Mesenteric fat pad (tissue), 1 donor: ENCODE data around the gene RPP25L. TPM values are rescaled to one million over a fixed set of nuclear protein-coding genes. Genes with fewer than 3 reads are reported as not detected.

ENCODE experiments used
- DNase-seq: peaks from one replicate; pipeline ENCODE4 v3.0.0-alpha.2; 2020; ENCODE audit warnings: low spot score
- total RNA-seq: library from RNA; stranded (reverse); fragmentation: NEBNext Ultra II Directional; extraction: Animal tissue kit (Norgen Biotek cat#: 25700); gene quantifications from one replicate; pipeline ENCODE4 v1.2.1, GENCODE V29; 2021
- donor health status: DM: yes; HTN: yes; CAD: no.

RPP25L gene
- total RNA-seq, 1 donor from 2014 or later, result 14.8 TPM

GRCh38 chr9:34588671-34589635 is 22.9 kb downstream of the RPP25L start:
- DNase-seq, result no peak

- DNase-seq, result no peak
Observed at GRCh38 chr9:34587271-34587670, 24.6 kb downstream of the RPP25L start.

DNA sequence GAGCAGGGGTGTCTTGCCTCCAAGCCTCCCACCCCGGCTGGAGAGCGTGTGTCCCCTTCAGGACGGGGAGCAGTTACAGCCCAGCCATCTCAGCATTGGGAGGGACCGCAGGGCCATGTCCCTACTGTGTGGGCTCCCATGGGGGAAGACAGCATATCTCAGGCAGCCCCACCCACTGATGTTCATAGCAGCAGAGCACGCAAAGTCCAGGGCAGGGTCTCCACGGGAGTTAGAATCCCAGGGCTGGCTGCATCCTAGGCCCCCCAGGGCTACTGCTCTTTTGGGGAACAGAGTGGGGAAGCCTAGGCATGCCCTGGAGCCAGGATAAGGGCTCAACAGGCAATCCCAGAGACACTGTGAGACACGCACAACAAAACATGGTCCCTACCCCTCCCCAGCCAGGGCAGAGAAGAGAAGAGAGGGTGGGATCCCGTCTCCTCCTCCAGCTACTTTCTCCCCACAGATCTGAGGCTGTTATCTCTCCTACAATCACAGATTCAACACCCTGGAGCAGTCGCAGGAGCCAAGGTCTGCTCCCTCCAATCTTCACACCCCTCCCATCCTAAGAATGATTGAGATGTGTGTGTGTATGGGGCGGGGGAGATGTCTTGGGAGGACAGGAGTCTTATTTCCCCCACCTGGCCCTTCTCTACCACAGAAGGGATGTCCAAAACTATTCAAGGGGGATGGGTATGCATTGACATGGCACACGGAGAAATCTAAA is 25.8 kb downstream of the RPP25L start:
- no peak for DNase-seq

DNA sequence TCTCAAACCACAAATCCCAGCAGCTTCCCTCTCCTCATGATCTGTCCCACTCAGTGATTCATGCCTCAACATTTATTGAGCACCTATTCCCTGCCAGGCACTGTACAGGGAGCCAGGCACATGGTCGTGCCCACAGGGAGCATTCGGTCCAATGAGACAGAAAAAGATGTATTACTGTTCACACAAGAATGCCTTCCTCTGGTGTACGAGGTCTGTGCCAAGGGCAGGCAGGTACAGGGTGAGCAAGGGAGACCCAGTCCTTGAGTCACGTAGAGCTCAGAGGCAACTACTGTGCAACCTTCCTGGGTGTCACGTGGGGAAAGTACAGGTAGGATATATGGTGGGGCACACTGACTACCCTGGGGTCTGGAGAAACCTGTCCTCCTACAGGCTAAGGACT is 26.9 kb downstream of the RPP25L start:
- no peak for DNase-seq

DNA sequence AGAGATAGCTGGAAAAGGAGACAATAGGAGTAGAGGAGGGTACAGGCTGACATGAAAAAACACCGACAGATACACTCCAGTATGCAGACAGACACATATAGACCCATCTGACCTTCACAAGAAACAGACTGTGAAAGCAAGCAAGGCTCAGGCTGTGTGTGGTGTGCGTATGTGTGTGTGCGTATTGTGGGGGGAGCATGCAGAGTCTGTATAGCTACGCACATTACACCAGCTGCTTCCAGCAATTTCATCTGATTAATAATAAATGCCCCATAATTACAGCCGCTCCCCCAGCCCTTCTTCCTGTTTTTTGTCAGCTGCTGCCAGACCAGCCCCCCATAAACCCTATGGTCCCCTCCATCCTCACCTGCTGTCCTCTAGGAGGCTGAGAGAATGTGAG is 29.1 kb downstream of the RPP25L start:
- no peak for DNase-seq

- no peak for DNase-seq
Observed at GRCh38 chr9:34581318-34581717, 30.6 kb downstream of the RPP25L start.

GRCh38 chr9:34580358-34580757 is 31.5 kb downstream of the RPP25L start:
- no peak for DNase-seq

- DNase-seq, result no peak
Observed at GRCh38 chr9:34579808-34580163, 32.1 kb downstream of the RPP25L start.

- no peak for DNase-seq
Observed at GRCh38 chr9:34579104-34579807, 32.6 kb downstream of the RPP25L start.

GRCh38 chr9:34578241-34579103 is 33.4 kb downstream of the RPP25L start:
- DNase-seq, result no peak

GRCh38 chr9:34577400-34578240 is 34.3 kb downstream of the RPP25L start:
- no peak for DNase-seq

DNA sequence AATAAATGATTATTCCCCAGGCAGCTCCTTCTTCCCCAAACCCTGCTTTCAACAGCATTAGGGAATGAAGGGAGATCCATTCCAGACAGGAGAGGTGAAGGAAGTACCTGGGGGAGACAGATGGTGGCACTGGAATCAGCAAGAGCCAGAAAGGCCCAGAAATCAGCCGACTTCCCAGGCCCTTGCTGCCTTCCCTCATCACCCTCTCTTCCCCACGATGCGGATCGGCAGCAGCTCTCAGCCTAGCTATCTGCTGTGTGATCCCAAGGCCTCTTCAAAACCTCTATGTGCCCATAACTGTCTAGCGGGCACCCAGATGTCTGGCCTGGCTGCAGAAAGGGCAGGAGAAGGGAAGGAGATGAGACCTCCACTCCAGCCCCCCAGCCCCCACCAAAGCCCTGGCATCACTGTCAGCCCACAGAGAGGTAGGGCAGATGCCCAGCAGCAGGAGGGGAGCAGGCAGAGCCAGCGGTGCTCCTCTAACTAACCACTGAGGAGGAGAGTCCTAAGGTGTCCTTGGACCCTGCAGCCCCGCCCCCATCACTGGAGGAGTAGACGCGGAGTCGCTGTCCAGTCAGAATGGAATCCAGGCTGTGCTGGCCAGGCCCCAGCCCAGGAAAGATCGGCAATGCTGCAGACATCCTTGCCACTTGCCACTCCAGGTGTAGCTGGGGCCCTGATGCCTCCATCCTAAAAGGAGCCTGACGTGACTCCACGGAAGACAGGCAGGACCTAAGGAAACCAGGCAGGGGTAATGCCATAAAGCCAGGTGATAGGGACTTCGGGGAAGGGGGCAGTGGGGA is 35.1 kb downstream of the RPP25L start:
- DNase-seq, result no peak

- DNase-seq, result no peak
Observed at GRCh38 chr9:34575862-34576596, 35.9 kb downstream of the RPP25L start.

GRCh38 chr9:34575241-34575640 is 36.7 kb downstream of the RPP25L start:
- no peak for DNase-seq

DNA sequence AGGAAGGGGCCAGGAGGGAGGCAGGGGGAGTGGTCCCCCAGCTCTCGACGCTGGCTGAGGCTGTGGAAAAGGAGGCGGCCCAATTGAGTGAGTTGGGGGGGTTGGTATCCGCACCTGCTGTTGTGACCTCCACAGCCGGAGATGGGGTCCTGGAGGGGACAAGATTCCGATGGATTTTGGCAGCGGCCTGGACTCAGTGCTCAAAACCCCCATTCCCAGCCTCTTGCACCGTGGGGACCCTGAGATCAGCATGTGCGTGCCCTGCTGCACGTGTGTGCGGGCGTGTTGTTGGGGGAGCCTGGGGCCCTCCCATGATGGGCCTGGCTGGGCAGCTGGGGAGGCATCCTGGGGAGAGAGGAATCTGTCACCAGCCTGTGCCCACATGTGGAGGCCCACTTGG is 37.3 kb downstream of the RPP25L start:
- DNase-seq, result no peak

DNA sequence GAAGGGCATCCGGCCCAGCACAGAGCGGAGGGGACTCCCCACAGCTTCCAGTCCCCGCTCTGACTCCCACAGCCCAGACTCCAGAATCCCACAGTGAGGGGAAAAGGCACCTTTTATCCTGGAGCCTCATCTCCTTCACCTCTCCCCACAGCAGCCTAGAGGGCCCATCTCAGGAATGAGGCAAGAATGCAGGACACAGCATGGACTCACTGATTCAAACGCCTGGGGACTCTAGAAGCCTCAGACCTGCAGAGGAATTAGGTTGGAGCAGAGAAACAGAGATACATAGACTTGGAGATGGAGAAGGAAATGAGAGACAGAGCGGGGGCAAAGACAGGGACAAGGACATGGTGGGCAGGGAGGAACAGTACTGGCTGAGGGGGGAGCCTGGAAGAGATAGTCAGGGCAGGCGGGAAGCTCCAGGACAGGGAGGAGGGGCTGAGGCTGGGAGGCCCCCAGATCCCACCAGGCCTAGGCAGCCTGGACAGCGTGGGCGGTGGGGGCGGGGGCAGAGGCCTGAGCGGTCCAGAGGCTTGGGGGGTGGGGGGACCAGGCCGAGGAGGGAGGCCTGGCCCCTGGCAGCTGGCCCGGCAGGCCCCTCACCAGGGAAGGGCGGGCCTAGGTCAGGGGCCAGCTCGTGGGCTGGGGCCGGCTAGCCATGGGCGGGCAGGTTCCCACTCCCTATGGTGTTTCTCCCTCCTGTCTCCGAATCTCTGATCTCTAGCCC is 38.1 kb downstream of the RPP25L start:
- no peak for DNase-seq

- DNase-seq, result no peak
Observed at GRCh38 chr9:34572628-34573027, 39.3 kb downstream of the RPP25L start.

DNA sequence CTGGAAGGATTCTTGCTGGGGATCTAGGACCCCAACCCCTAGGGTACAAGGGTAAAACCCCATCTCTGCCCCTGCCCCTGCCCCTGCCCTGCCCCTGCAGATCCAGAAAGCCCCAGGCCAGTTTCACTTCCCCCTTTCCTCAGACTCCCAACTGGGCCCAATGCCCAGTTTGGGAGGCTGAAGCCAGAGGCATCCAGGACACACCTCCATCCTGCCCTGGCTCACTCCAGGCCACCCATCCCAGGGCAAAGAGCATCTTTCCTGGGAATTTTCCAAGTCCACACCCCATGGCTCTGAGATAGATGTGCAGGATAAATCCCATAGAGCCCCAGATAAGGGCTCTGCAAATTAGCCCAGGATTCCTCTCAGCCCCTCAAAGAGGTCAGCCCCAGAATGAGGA is 39.8 kb downstream of the RPP25L start:
- no peak for DNase-seq
